GM06990 (cell line): ENCODE results near the gene LRMDA.

ENCODE experiments used
- DNase-seq: peaks from one replicate; pipeline ENCODE4 v3.0.0-alpha.2; 2011; ENCODE audit not compliant: insufficient read length; ENCODE audit errors: extremely low read depth
- H3K27me3 ChIP-seq: replicated peaks from 2 replicates; pipeline ENCODE4 v1.6.0; 2011; ENCODE audit warnings: low read length; ENCODE audit not compliant: control insufficient read depth, insufficient read depth
- H3K36me3 ChIP-seq: 2 replicates; pipeline ENCODE4 v1.5.1; 2011; ENCODE audit warnings: low read length; ENCODE audit not compliant: control insufficient read depth, insufficient read depth
- H3K4me3 ChIP-seq: replicated peaks from 2 replicates; pipeline ENCODE4 v1.5.1; 2011; ENCODE audit warnings: low read depth, mild to moderate bottlenecking, control low read depth, low read length
- CTCF ChIP-seq: IDR thresholded peaks from 2 replicates; pipeline ENCODE4 v1.5.1; 2011; ENCODE audit warnings: low read length, control low read depth, mild to moderate bottlenecking, inconsistent platforms; ENCODE audit not compliant: insufficient read depth, poor library complexity, severe bottlenecking

Gene LRMDA

GRCh38 chr10:76001461-76001860, 570.0 kb downstream of the LRMDA start:
- Histone ChIP-seq H3K4me3 (no peak overlapping the region), H3K27me3 (no peaks in the 10 kb centered on the region; the same call in none of the 2 replicates), H3K36me3 (no peaks in the 10 kb centered on the region)
- TF ChIP-seq CTCF = no peak
- DNase-seq = no peak

GRCh38 chr10:76002262-76002854, 570.9 kb downstream of the LRMDA start:
- Histone ChIP-seq H3K27me3 (no peaks in the 10 kb centered on the region; the same call in none of the 2 replicates), H3K36me3 (no peaks in the 10 kb centered on the region), H3K4me3 (no peak overlapping the region)
- no peak for DNase-seq
- no peak for TF ChIP-seq CTCF

GRCh38 chr10:76007667-76008181, 576.3 kb downstream of the LRMDA start:
- no peak for DNase-seq
- no peak for TF ChIP-seq CTCF
- Histone ChIP-seq H3K4me3 (no peak overlapping the region), H3K27me3 (no peaks in the 10 kb centered on the region; the same call in none of the 2 replicates), H3K36me3 (no peaks in the 10 kb centered on the region)

- Histone ChIP-seq H3K36me3 (no peaks in the 10 kb centered on the region), H3K4me3 (no peak overlapping the region), H3K27me3 (no peaks in the 10 kb centered on the region; the same call in none of the 2 replicates)
- no peak for TF ChIP-seq CTCF
- DNase-seq = no peak
Observed at GRCh38 chr10:76009531-76009930, 578.1 kb downstream of the LRMDA start.

- Histone ChIP-seq H3K4me3 (no peak overlapping the region), H3K36me3 (no peaks in the 10 kb centered on the region), H3K27me3 (no peaks in the 10 kb centered on the region; the same call in none of the 2 replicates)
- no peak for TF ChIP-seq CTCF
- DNase-seq = no peak
Observed at GRCh38 chr10:76010703-76011102, 579.3 kb downstream of the LRMDA start.
